SJSA1 (cell line): ENCODE results near the gene SLC49A3. TPM values are rescaled to one million over a fixed set of nuclear protein-coding genes. Genes with fewer than 3 reads are reported as not detected.

ENCODE experiments used
- DNase-seq, 2 experiments: peaks; one replicate each; pipeline ENCODE4 v3.0.0-alpha.2; 2015 to 2020; ENCODE audit warnings: low spot score in 2 of 2, low read depth in 1 of 2
- H3K27ac ChIP-seq: fragments of 250-450 bp; sonication (Bioruptor Pico); 2 replicates; pipeline ENCODE4 v1.5.1; 2020; ENCODE audit warnings: mild to moderate bottlenecking, moderate library complexity
- H3K27me3 ChIP-seq: fragments of 250-450 bp; sonication (Bioruptor Pico); replicated peaks from 2 replicates; pipeline ENCODE4 v1.5.1; 2020; ENCODE audit warnings: mild to moderate bottlenecking, moderate library complexity
- H3K36me3 ChIP-seq: fragments of 250-450 bp; sonication (Bioruptor Pico); 2 replicates; pipeline ENCODE4 v1.5.1; 2020; ENCODE audit warnings: mild to moderate bottlenecking
- H3K4me1 ChIP-seq: fragments of 250-450 bp; sonication (Bioruptor Pico); replicated peaks from 2 replicates; pipeline ENCODE4 v1.6.1; 2021; ENCODE audit warnings: mild to moderate bottlenecking
- H3K4me3 ChIP-seq: fragments of 250-450 bp; sonication (Bioruptor Pico); 2 replicates; pipeline ENCODE4 v1.5.1; 2020; ENCODE audit warnings: mild to moderate bottlenecking
- H3K9me3 ChIP-seq: fragments of 250-450 bp; sonication (Bioruptor Pico); replicated peaks from 2 replicates; pipeline ENCODE4 v1.5.1; 2020; ENCODE audit warnings: mild to moderate bottlenecking
- total RNA-seq: library from RNA; depleted of rRNA; stranded (reverse); fragments of >200 nt; shearing (Covaris generic); gene quantifications from 2 replicates; pipeline ENCODE4 v1.2.3, GENCODE V29; 2014

The SLC49A3 gene
- total RNA-seq, 1 experiment from 2014 or later = not detected

- Histone ChIP-seq H3K36me3 (0 out of 2 replicates have a peak, but pooled peaks cover 1% of the 10 kb centered on the region), H3K27me3 (no peaks in the 10 kb centered on the region), H3K9me3 (no peaks in the 10 kb centered on the region), H3K27ac (no peak overlapping the region), H3K4me1 (no peaks in the 10 kb centered on the region), H3K4me3 (no peak overlapping the region)
- DNase-seq = no peak
Observed at GRCh38 chr4:665751-666435, 23.1 kb downstream of the SLC49A3 start.

GRCh38 chr4:665381-665750 lies 23.6 kb downstream of the SLC49A3 start:
- DNase-seq = no peak

GRCh38 chr4:664713-665231 lies 24.2 kb downstream of the SLC49A3 start:
- Histone ChIP-seq H3K4me1 (no peaks in the 10 kb centered on the region), H3K4me3 (no peak overlapping the region), H3K9me3 (no peaks in the 10 kb centered on the region), H3K36me3 (no peaks in the 10 kb centered on the region), H3K27me3 (no peaks in the 10 kb centered on the region), H3K27ac (no peak overlapping the region)
- no peak for DNase-seq

More at GRCh38 chr4:665381-665750, 23.6 kb downstream of the SLC49A3 start:
- Histone ChIP-seq H3K36me3 (no peaks in the 10 kb centered on the region), H3K9me3 (no peaks in the 10 kb centered on the region), H3K27ac (no peak overlapping the region), H3K4me3 (no peak overlapping the region), H3K27me3 (no peaks in the 10 kb centered on the region), H3K4me1 (no peaks in the 10 kb centered on the region)

GRCh38 chr4:663438-664428 lies 25.2 kb downstream of the SLC49A3 start:
- H3K4me3 ChIP-seq = no peak overlapping the region
- H3K9me3 ChIP-seq = no peaks in the 10 kb centered on the region
- no peaks in the 10 kb centered on the region for H3K36me3 ChIP-seq
- H3K27ac ChIP-seq = no peak overlapping the region
- no peaks in the 10 kb centered on the region for H3K27me3 ChIP-seq
- no peaks in the 10 kb centered on the region for H3K4me1 ChIP-seq
- no peak for DNase-seq

- Histone ChIP-seq H3K4me3 (no peak overlapping the region), H3K4me1 (no peaks in the 10 kb centered on the region), H3K9me3 (no peaks in the 10 kb centered on the region), H3K27me3 (no peaks in the 10 kb centered on the region), H3K36me3 (no peaks in the 10 kb centered on the region), H3K27ac (no peak overlapping the region)
- no peak for DNase-seq
Observed at GRCh38 chr4:663046-663437, 25.9 kb downstream of the SLC49A3 start.

GRCh38 chr4:661881-662761 lies 26.8 kb downstream of the SLC49A3 start:
- H3K27ac ChIP-seq = no peak overlapping the region
- no peaks in the 10 kb centered on the region for H3K9me3 ChIP-seq
- no peaks in the 10 kb centered on the region for H3K4me1 ChIP-seq
- H3K36me3 ChIP-seq = no peaks in the 10 kb centered on the region
- H3K27me3 ChIP-seq = no peaks in the 10 kb centered on the region
- no peak overlapping the region for H3K4me3 ChIP-seq
- DNase-seq = no peak

- Histone ChIP-seq H3K4me1 (no peaks in the 10 kb centered on the region), H3K27me3 (no peaks in the 10 kb centered on the region), H3K36me3 (no peaks in the 10 kb centered on the region), H3K4me3 (no peak overlapping the region), H3K27ac (no peak overlapping the region), H3K9me3 (no peaks in the 10 kb centered on the region)
- no peak for DNase-seq
Observed at GRCh38 chr4:661231-661630, 27.7 kb downstream of the SLC49A3 start.

- H3K4me1 ChIP-seq = no peaks in the 10 kb centered on the region
- H3K27me3 ChIP-seq = no peaks in the 10 kb centered on the region
- DNase-seq = no peak
- H3K27ac ChIP-seq = no peak overlapping the region
- H3K9me3 ChIP-seq = no peaks in the 10 kb centered on the region
- no peak overlapping the region for H3K4me3 ChIP-seq
- H3K36me3 ChIP-seq = no peaks in the 10 kb centered on the region
Observed at GRCh38 chr4:660401-660800, 28.6 kb downstream of the SLC49A3 start.

GRCh38 chr4:659851-660250 lies 29.1 kb downstream of the SLC49A3 start:
- Histone ChIP-seq H3K36me3 (no peaks in the 10 kb centered on the region), H3K27me3 (no peaks in the 10 kb centered on the region), H3K27ac (no peak overlapping the region), H3K4me1 (no peaks in the 10 kb centered on the region), H3K4me3 (no peak overlapping the region), H3K9me3 (no peaks in the 10 kb centered on the region)
- no peak for DNase-seq

- H3K4me3 ChIP-seq = no peak overlapping the region
- H3K27ac ChIP-seq = no peak overlapping the region
- no peaks in the 10 kb centered on the region for H3K36me3 ChIP-seq
- H3K9me3 ChIP-seq = no peaks in the 10 kb centered on the region
- H3K27me3 ChIP-seq = no peaks in the 10 kb centered on the region
- no peak for DNase-seq
- H3K4me1 ChIP-seq = no peaks in the 10 kb centered on the region
Observed at GRCh38 chr4:658681-659667, 30.0 kb downstream of the SLC49A3 start.

GRCh38 chr4:657834-658667 lies 30.9 kb downstream of the SLC49A3 start:
- H3K4me1 ChIP-seq = no peaks in the 10 kb centered on the region
- H3K36me3 ChIP-seq = no peaks in the 10 kb centered on the region
- DNase-seq = no peak
- H3K27ac ChIP-seq = no peak overlapping the region
- H3K4me3 ChIP-seq = no peak overlapping the region
- H3K9me3 ChIP-seq = no peaks in the 10 kb centered on the region
- H3K27me3 ChIP-seq = no peaks in the 10 kb centered on the region

- H3K9me3 ChIP-seq = no peaks in the 10 kb centered on the region
- DNase-seq = no peak
Observed at GRCh38 chr4:657338-657833, 31.6 kb downstream of the SLC49A3 start.

More at GRCh38 chr4:657338-657833, 31.6 kb downstream of the SLC49A3 start:
- H3K4me1 ChIP-seq = no peaks in the 10 kb centered on the region
- no peaks in the 10 kb centered on the region for H3K36me3 ChIP-seq
- no peak overlapping the region for H3K27ac ChIP-seq
- no peaks in the 10 kb centered on the region for H3K27me3 ChIP-seq
- no peak overlapping the region for H3K4me3 ChIP-seq
